ENCODE results near the gene EYS.
"Not testable (repeated sequence)": the region's sequence is repeated elsewhere in the genome, so short reads cannot be mapped to it uniquely, and the experiment has no call there.

EYS gene

GRCh38 chr6:63864061-63864460 is 1843.0 kb downstream of the EYS start:
- DNase-seq = no peak

DNA sequence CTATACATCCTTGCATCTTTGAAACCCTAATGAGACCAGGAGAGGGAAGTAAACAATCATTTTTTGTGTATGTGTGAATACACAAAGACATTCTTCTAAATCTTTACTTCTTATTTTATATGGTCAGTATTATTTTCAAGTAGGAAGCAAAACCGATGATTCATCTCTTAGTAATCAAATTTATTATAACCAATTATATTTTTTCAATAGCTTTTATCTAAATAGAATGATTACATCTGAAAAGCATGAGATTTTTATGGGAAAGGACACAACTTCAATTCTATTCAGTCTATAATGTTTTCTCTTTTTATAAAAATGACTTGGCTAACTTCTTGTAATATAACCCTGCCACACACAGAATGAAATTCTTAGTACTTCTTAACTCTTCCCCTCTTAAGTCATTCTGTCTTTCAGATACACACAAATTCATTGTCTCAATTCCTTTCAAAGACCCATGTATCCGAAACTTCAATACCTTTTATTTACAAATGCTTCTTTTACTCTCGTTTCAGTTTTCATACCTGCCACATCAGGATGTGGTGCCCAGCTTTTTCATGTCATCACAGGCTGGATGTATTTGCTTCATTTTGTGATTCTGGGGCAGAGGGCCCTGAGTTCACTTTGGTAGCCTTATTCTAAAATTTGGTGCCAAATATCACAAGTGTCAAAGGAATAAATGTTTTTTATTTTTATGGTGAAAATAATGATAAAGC is 1844.4 kb downstream of the EYS start:
- no peak for DNase-seq

- DNase-seq = no peak
These were observed 1847.5 kb downstream of the EYS start for GRCh38 chr6:63859528-63859927.

DNA sequence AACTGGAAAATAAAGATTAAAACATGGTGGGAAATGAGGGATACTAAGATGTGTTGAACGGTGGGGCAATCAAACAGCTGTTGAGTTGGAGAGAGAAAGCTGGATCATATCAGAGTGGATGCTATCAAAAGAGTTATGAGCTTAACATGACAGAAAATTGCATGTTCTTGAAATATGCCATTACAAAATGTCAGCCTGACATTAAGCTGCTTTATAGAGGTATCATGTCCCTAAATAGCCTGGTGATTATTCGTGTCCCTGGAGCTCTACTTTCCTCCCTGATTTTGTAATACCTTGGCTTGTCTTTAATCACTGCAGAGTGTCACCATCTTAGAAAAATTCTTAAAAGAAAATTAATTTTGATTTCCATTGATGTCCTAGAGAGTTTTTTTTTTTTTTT is 1848.3 kb downstream of the EYS start:
- DNase-seq = no peak

DNA sequence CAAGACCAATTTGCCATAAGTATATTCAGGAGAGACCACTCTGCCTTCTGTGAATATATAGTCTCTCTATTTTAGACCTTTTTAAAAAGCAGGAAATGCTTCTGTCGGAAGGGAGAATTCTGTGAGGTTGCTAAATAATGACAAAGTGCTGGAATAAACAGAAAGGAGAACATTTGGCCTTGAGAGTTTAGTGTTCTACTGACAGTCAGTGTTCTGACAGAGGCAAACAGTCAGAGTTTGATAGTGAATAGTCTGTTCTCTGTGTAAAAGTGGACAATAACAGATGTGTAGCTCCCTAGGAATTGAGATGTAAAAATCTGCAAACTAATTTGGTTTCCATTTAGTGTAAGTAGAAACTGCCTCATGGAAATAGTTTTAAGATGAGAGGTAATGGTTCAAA is 1850.8 kb downstream of the EYS start:
- DNase-seq = no peak

GRCh38 chr6:63844287-63844686 is 1862.7 kb downstream of the EYS start:
- no peak for DNase-seq

GRCh38 chr6:63839485-63839884 is 1867.5 kb downstream of the EYS start:
- DNase-seq = no peak

- not testable (repeated sequence) for DNase-seq
These were observed 1878.3 kb downstream of the EYS start for GRCh38 chr6:63828678-63829077.

DNA sequence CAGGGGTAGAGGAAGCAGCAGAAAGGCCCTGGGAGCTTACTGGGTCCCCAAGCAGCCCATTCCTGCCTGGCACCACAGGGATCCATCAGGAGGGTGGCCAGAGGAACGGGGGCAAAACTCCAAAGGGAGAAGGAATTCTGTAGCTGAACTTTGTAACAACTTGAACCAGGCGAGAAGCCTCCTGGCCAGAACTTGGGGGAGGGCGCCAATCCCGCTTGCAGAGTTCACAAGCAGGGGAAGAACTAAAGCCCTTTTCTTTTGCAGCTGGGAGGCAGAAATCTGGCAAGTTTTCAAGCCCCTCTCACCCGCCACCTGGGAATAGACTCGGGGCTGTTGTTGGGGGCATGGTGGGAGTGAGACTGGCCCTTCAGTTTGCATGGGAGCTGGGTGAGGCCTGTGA is 1882.3 kb downstream of the EYS start:
- no peak for DNase-seq

GRCh38 chr6:63821442-63821841 is 1885.6 kb downstream of the EYS start:
- no peak for DNase-seq

DNA sequence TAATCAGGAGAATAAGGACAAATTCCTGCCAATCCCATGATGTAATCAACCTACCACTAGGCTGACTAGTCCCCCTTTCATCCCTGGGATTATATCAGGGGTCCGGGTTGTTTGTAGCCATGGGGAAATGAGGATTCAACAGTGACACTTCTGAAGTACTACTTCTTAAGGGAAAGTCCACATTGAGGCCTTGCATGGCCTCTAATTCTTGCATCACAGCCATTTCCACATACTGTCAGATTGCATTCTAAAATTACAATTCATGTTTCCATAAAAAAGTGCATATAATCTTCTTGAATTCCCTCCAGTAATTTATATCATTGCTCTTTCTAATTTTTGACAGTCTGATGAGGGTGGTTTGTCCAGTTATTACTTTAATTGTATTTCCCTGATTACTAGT is 1887.2 kb downstream of the EYS start:
- no peak for DNase-seq

- DNase-seq = no peak
These were observed 1889.5 kb downstream of the EYS start for GRCh38 chr6:63817492-63818050.

GRCh38 chr6:63816982-63817436 is 1890.0 kb downstream of the EYS start:
- DNase-seq = no peak

- DNase-seq = no peak
These were observed 1890.5 kb downstream of the EYS start for GRCh38 chr6:63816401-63816981.

GRCh38 chr6:63814459-63814858 is 1892.6 kb downstream of the EYS start:
- no peak for DNase-seq

DNA sequence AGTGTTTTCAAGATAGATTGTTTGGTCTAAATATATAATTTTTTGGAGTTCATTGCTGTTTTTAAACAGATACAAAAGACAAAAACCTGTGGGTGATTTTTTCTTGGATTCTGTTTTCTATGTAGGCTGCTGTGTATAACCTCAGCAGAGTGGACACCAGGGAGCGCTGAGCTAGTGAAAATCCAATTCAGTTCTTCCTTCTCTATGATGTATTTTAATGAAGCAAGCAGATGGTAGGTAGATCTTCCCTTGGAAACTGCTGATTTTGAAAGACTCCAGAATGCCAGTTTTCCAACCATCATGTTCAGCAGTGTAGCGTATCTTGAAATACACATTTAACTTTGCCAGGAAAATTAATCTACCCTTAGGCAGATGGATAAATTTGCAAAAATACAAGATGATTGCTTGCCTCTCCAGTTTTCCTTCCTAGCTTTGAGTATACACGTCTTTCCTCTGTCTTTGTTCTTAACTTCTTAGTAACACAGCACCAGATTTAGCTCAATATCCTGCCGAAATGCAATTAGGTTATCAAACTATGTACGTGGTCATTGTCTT is 1893.4 kb downstream of the EYS start:
- no peak for DNase-seq

GRCh38 chr6:63808576-63808975 is 1898.5 kb downstream of the EYS start:
- no peak for DNase-seq

DNA sequence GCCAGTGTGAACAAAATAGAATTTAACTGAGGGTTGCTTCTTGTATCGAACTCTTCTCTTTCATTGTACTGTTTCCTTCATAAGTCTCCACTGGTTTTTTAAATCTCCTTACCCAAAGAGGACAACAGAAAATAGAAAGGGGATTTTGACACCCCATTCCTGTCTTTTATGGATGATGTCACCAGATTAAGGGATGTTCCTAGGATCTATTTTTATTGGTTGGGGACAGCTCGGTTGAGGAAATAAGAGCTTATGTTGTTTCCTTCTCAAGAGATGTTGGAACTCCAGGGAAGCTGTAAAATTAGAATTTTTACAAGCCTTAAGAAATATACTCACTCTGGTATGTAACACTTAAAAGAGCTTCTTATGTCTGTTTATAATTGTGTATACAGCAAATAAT is 1900.0 kb downstream of the EYS start:
- DNase-seq = no peak

- DNase-seq = no peak
These were observed 1900.5 kb downstream of the EYS start for GRCh38 chr6:63806573-63806913.

DNA sequence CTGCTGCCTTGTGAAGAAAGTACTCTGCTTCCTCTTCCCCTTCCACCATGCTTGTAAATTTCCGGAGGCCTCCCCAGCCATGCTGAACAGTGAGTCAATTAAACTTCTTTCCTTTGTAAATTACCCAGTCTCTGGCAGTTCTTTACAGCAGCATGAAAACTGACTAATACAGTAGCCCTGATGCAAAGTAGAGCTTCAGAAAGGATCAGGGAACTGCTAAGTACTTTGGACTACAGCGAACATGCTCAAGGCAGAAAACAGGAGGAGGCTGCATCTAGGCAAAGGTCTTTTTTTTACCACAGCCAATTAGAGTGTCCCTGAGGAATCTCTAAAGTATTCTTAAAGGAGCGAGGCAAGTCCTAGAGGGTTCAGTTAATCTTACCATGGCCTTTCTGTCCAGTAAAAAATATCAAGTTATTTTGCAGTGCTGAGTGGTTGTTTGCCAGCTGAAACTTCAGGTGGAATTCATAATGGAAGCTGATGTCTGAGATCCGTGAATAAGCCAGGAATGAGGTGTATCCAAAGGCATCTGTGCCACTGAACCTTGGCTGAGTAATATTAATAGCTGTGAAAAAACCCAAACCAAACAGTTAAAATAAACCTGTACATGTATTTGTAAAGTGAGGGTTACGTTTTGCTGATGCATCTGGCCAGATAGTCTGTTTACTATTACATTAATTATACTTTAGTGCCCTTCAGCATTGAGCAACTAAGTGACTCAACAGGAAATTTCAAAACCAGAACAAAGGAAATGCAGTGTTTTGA is 1901.0 kb downstream of the EYS start:
- DNase-seq = no peak

GRCh38 chr6:63805345-63805744 is 1901.7 kb downstream of the EYS start:
- no peak for DNase-seq

- no peak for DNase-seq
These were observed 1902.6 kb downstream of the EYS start for GRCh38 chr6:63804381-63804956.

DNA sequence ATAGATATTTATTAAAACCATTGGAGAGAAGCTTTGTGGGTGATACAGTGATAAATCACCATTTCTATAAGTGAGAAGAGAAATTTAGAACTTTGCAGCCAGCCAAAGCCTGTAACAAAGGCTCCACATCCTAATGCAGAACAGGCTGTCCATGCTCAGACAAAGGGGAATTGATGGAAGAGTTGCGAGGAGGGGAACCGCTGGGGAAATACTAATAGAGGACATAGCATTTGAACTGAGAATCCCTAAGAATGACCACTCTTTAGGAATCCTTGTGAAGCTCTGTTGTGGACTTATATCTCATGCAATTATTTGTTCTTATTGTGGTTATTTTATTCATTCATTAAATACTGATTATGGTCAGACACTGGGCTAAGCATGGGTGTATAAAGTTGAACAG is 1903.7 kb downstream of the EYS start:
- DNase-seq = no peak
